ENCODE measurements around the gene STOML3.

STOML3 gene

GRCh38 chr13:38969187-38969586 is 21.4 kb downstream of the STOML3 start:
- TF ChIP-seq CTCF (IDR thresholded peaks at IDR 0.05; ENCODE audit: borderline replicate concordance, control extremely low read depth, extremely low read depth, insufficient read depth, missing control alignments) = no peak
- in situ Hi-C loops (cut with MboI; ENCODE audit: low sequenced_read_pairs, unreplicated experiment) = no loop called here
- DNase-seq (ENCODE audit: low spot score) = no peak

- in situ Hi-C loops (cut with MboI; ENCODE audit: low sequenced_read_pairs, unreplicated experiment) = no loop called here
- DNase-seq (ENCODE audit: low spot score) = no peak
- TF ChIP-seq CTCF (IDR thresholded peaks at IDR 0.05; ENCODE audit: borderline replicate concordance, control extremely low read depth, extremely low read depth, insufficient read depth, missing control alignments) = no peak
These were observed 23.2 kb downstream of the STOML3 start for GRCh38 chr13:38967446-38967845.

- in situ Hi-C loops (cut with MboI; ENCODE audit: low sequenced_read_pairs, unreplicated experiment) = no loop called here
- no peak for TF ChIP-seq CTCF (IDR thresholded peaks at IDR 0.05; ENCODE audit: borderline replicate concordance, control extremely low read depth, extremely low read depth, insufficient read depth, missing control alignments)
These were observed 25.4 kb downstream of the STOML3 start for GRCh38 chr13:38965281-38965680.

GRCh38 chr13:38960175-38960574 is 30.5 kb downstream of the STOML3 start:
- in situ Hi-C loops (cut with MboI; ENCODE audit: low sequenced_read_pairs, unreplicated experiment) = no loop called here
- no peak for DNase-seq (ENCODE audit: low spot score)
- no peak for TF ChIP-seq CTCF (IDR thresholded peaks at IDR 0.05; ENCODE audit: borderline replicate concordance, control extremely low read depth, extremely low read depth, insufficient read depth, missing control alignments)

More at GRCh38 chr13:38965281-38965680, 25.4 kb downstream of the STOML3 start:
- DNase-seq (ENCODE audit: low spot score) = no peak

GRCh38 chr13:38957794-38958592 is 32.6 kb downstream of the STOML3 start:
- no peak for DNase-seq (ENCODE audit: low spot score)
- TF ChIP-seq CTCF (IDR thresholded peaks at IDR 0.05; ENCODE audit: borderline replicate concordance, control extremely low read depth, extremely low read depth, insufficient read depth, missing control alignments) = no peak
- in situ Hi-C loops (cut with MboI; ENCODE audit: low sequenced_read_pairs, unreplicated experiment) = no loop called here

GRCh38 chr13:38954844-38955243 is 35.8 kb downstream of the STOML3 start:
- no peak for TF ChIP-seq CTCF (IDR thresholded peaks at IDR 0.05; ENCODE audit: borderline replicate concordance, control extremely low read depth, extremely low read depth, insufficient read depth, missing control alignments)
- in situ Hi-C loops (cut with MboI; ENCODE audit: low sequenced_read_pairs, unreplicated experiment) = no loop called here
- no peak for DNase-seq (ENCODE audit: low spot score)

Data from GM13976 (cell line).